Endothelial cell of umbilical vein (primary cell): ENCODE data around the gene PYGB. TPM values are rescaled to one million over a fixed set of nuclear protein-coding genes. Genes with fewer than 3 reads are reported as not detected.

Source experiments
- BruUV-seq: library from RNA; stranded (reverse); fragments of 400-500 nt; replicated peaks from 2 replicates; lab custom pipeline; 2021; lab: Mats Ljungman, UMichigan
- CTCF ChIA-PET: fragments of 300-600, 350-600 bp; sonication (Branson Sonifier 250); formaldehyde crosslinking; loops from one replicate; lab custom pipeline; 2021; ENCODE audit warnings: antibody characterized with exemption, inconsistent platforms; lab: Charles Lee
- POLR2A ChIA-PET: fragments of 300-600, 350-600 bp; sonication (Branson Sonifier 250); formaldehyde crosslinking; loops from one replicate; lab custom pipeline; 2021; ENCODE audit warnings: antibody characterized with exemption, inconsistent platforms; lab: Charles Lee
- DNase-seq: peaks from one replicate; pipeline ENCODE4 v3.0.0-alpha.2; 2011; ENCODE audit warnings: low read depth, low spot score
- FAIRE-seq: peaks from 2 replicates; lab custom pipeline; 2011; peaks lifted over from hg19 to GRCh38; lab: Jason Lieb, UNC
- H2AFZ ChIP-seq: 2 replicates; pipeline ENCODE4 v1.6.0; 2012; ENCODE audit warnings: low read depth, low read length, control low read depth, inconsistent platforms
- H3K27ac ChIP-seq: 2 replicates; pipeline ENCODE4 v1.5.1; 2011; ENCODE audit warnings: low read depth, mild to moderate bottlenecking, control low read depth, low read length, moderate library complexity; ENCODE audit not compliant: insufficient read depth
- H3K27me3 ChIP-seq, 2 experiments: 2 replicates each; pipeline versions ENCODE4 v1.6.0 to v1.6.1; 2011; ENCODE audit warnings: low read length in 2 of 2, mixed read lengths in 1 of 2; ENCODE audit not compliant: control insufficient read depth in 2 of 2, insufficient read depth in 2 of 2
- H3K36me3 ChIP-seq, 2 experiments: 2 replicates in 1 of 2; 3 replicates in 1 of 2; pipeline ENCODE4 v1.5.1; 2011; ENCODE audit warnings: low read length in 2 of 2, mild to moderate bottlenecking in 1 of 2, moderate library complexity in 1 of 2; ENCODE audit not compliant: control insufficient read depth in 2 of 2, insufficient read depth in 2 of 2; ENCODE audit errors: extremely low read depth in 1 of 2
- H3K4me1 ChIP-seq: 3 replicates; pipeline ENCODE4 v1.5.1; 2011; ENCODE audit warnings: mild to moderate bottlenecking, low read length; ENCODE audit not compliant: control insufficient read depth, insufficient read depth; ENCODE audit errors: extremely low read depth
- H3K4me2 ChIP-seq: 2 replicates; pipeline ENCODE4 v1.6.1; 2011; ENCODE audit warnings: low read length, control low read depth, mixed read lengths; ENCODE audit not compliant: insufficient read depth
- H3K4me3 ChIP-seq, 3 experiments: fragments of 200-600 bp in 1 of 3; sonication (generic), shearing (Covaris generic) in 1 of 3; replicated peaks in 1 of 3; 2 replicates each; pipeline ENCODE4 v1.5.1; 2011 to 2016; ENCODE audit warnings: control low read depth in 3 of 3, low read length in 3 of 3, mild to moderate bottlenecking in 2 of 3, inconsistent platforms in 1 of 3, low read depth in 1 of 3, moderate library complexity in 1 of 3; ENCODE audit not compliant: insufficient read depth in 1 of 3
- H3K79me2 ChIP-seq: 2 replicates; pipeline ENCODE4 v1.6.0; 2012; ENCODE audit warnings: low read length, inconsistent platforms; ENCODE audit not compliant: control insufficient read depth, insufficient read depth
- H3K9ac ChIP-seq: replicated peaks from 2 replicates; pipeline ENCODE3; 2011; ENCODE audit warnings: low read length, control low read depth; ENCODE audit not compliant: insufficient read depth; ENCODE audit errors: extremely low read depth
- H3K9me1 ChIP-seq: replicated peaks from 3 replicates; pipeline ENCODE4 v1.6.0; 2011; ENCODE audit warnings: mild to moderate bottlenecking, low read length; ENCODE audit not compliant: control insufficient read depth, insufficient read depth; ENCODE audit errors: extremely low read depth
- H3K9me3 ChIP-seq: replicated peaks from 2 replicates; pipeline ENCODE4 v1.5.1; 2012; ENCODE audit warnings: low read length, inconsistent platforms; ENCODE audit not compliant: control insufficient read depth, insufficient read depth
- H4K20me1 ChIP-seq: replicated peaks from 2 replicates; pipeline ENCODE3; 2011; ENCODE audit warnings: mild to moderate bottlenecking, low read length; ENCODE audit not compliant: control insufficient read depth, insufficient read depth; ENCODE audit errors: extremely low read depth
- CTCF ChIP-seq, 2 donors: IDR thresholded peaks; 1 replicate in 1 of 2; 2 replicates in 1 of 2; pipeline ENCODE4 v1.5.1; 2011; ENCODE audit warnings: low read length in 2 of 2, mild to moderate bottlenecking in 2 of 2, moderate library complexity in 2 of 2, control low read depth in 1 of 2, inconsistent platforms in 1 of 2, low read depth in 1 of 2; ENCODE audit not compliant: insufficient read depth in 1 of 2; ENCODE audit errors: extremely low read depth in 1 of 2
- EZH2 ChIP-seq: IDR thresholded peaks from 2 replicates; pipeline ENCODE4 v1.6.1; 2012; ENCODE audit warnings: borderline replicate concordance, low read depth, mild to moderate bottlenecking, moderate library complexity, low read length, inconsistent platforms; ENCODE audit not compliant: severe bottlenecking
- FOS ChIP-seq: IDR thresholded peaks from 2 replicates; pipeline ENCODE4 v1.6.1; 2011; ENCODE audit warnings: mild to moderate bottlenecking, low read length, moderate library complexity, borderline replicate concordance; ENCODE audit not compliant: insufficient read depth
- GATA2 ChIP-seq: IDR thresholded peaks from 2 replicates; pipeline ENCODE4 v1.7.0; 2011; ENCODE audit warnings: low read depth, mild to moderate bottlenecking, moderate library complexity, mixed read lengths, low read length; ENCODE audit not compliant: insufficient read length, insufficient read depth
- JUN ChIP-seq: IDR thresholded peaks from 2 replicates; pipeline ENCODE4 v1.6.1; 2011; ENCODE audit warnings: borderline replicate concordance, low read depth; ENCODE audit not compliant: insufficient read length, insufficient read depth
- MAX ChIP-seq: IDR thresholded peaks from 2 replicates; pipeline ENCODE4 v1.6.1; 2011; ENCODE audit not compliant: insufficient read depth, insufficient read length
- MYC ChIP-seq: IDR thresholded peaks from one replicate; pipeline ENCODE4 v1.6.1; 2011; ENCODE audit warnings: mild to moderate bottlenecking, low read depth, low read length
- POLR2A ChIP-seq: IDR thresholded peaks from 2 replicates; pipeline ENCODE4 v1.6.1; 2012; ENCODE audit warnings: low read depth, mild to moderate bottlenecking, control low read depth, low read length
- POLR2AphosphoS5 ChIP-seq: IDR thresholded peaks from 2 replicates; pipeline ENCODE4 v1.6.1; 2012; ENCODE audit warnings: low read depth, mild to moderate bottlenecking, control low read depth, low read length, moderate library complexity; ENCODE audit not compliant: insufficient read depth
- dilution Hi-C: fragments of 300-500 bp; cut with MboI; formaldehyde crosslinking; loops from one replicate; pipeline ENCODE4 v1.15.0; 2019; ENCODE audit warnings: low sequenced_read_pairs; ENCODE audit not compliant: extremely low pct_ligation_motif_present
- intact Hi-C: fragments of 100-400 bp; cut with micrococcal nuclease; formaldehyde crosslinking; loops from one replicate; pipeline ENCODE4 v1.10.0; 2022
- polyA plus RNA-seq, 4 experiments: library from polyadenylated mRNA; depleted of rRNA in 3 of 4; stranded (reverse) in 3 of 4; unstranded in 1 of 4; fragments of >200 nt; gene quantifications; 2 replicates each; pipeline versions ENCODE4 v1.2.1 to v1.2.3, GENCODE V29; 2011 to 2012; ENCODE audit warnings: missing spikeins in 1 of 4
- total RNA-seq: library from RNA; stranded (reverse); gene quantifications from 2 replicates; pipeline ENCODE4 v1.2.3, GENCODE V29; 2021

PYGB gene
- total and polyA plus RNA-seq, 2 donors (not counting 3 experiments of a cell fraction or from before 2014, with no cell fraction given): 36.1 to 60.2 TPM

GRCh38 chr20:25293910-25294458 is 46.1 kb downstream of the PYGB start:
- CTCF ChIA-PET: interaction anchor here (1.0 to 5.0 kb wide), 3 partner anchors 22 to 104 kb away, joined by 3 to 104 read pairs (median 7); partner anchors contain the start of gene ABHD12

More at GRCh38 chr20:25293910-25294458, 46.1 kb downstream of the PYGB start:
- Histone ChIP-seq H3K4me2 (no peak overlapping the region), H3K36me3 (peaks cover 3 to 15% of the 10 kb centered on the region in 2 experiments), H3K9me3 (no peaks in the 10 kb centered on the region), H3K9me1 (no peaks in the 10 kb centered on the region), H2AFZ (no peak overlapping the region), H3K4me3 (no peak overlapping the region), H4K20me1 (no peaks in the 10 kb centered on the region), H3K9ac (no peak overlapping the region), H3K79me2 (no peaks in the 10 kb centered on the region), H3K27ac (no peak overlapping the region), H3K27me3 (no peaks in the 10 kb centered on the region), H3K4me1 (no peaks in the 10 kb centered on the region)
- POLR2A ChIA-PET: no interaction called here
- FAIRE-seq (no peak), DNase-seq (no peak)
- dilution Hi-C loops (no loop called here), intact Hi-C loops (loop anchor here (1.0 to 2.0 kb wide), 2 partner anchors 97 to 105 kb away; partner anchors contain the start of gene ABHD12)
- no TSS peak for BruUV-seq
- TF ChIP-seq JUN (no peak), EZH2 (no peak), POLR2A (no peak), MAX (no peak), GATA2 (no peak), FOS (no peak), CTCF (IDR thresholded peaks at IDR 0.05; ENCODE audit: extremely low read depth in 1 of 2, insufficient read depth in 1 of 2, low read depth in 1 of 2, low read length in 2 of 2) (no peak), POLR2AphosphoS5 (no peak), MYC (no peak)
